ENCODE results near the gene LRRC3. TPM values are rescaled to one million over a fixed set of nuclear protein-coding genes. Genes with fewer than 3 reads are reported as not detected.

LRRC3 gene
- total RNA-seq, 2 donors from 2014 or later, result 0.45 to 0.88 TPM

DNA sequence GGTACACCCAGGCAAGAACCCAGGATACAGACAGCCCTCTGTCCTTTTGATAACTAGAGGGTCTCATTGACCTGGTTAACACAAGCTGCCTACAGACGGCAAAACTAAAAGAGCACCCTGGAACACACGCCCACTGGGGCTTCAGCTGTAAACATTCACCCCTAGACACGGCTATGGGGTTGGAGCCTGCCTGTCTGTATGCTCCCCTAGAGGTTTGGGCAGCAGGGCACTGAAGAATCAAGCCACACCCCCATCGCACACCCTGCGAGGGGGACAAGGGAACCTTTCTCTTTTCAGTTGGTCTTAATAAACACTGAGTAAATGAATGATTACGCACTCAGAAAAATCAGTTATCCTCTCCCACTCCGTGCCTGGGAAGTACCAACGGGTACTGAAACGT, 35.5 kb downstream of the LRRC3 start:
- H3K4me3 Mint-ChIP-seq, result no peak overlapping the region
- H3K27ac Mint-ChIP-seq, result no peak overlapping the region
- ATAC-seq, result no peak
- H3K36me3 Mint-ChIP-seq, result peaks cover 13% of the 10 kb centered on the region
- peaks cover 0 to 3% of the 10 kb centered on the region in 2 donors for H3K4me1 Mint-ChIP-seq (ENCODE audit: low read depth in 2 of 2)
- DNase-seq (ENCODE audit: low spot score), result no peak
- H3K9me3 Mint-ChIP-seq, result peaks cover 7% of the 10 kb centered on the region
- peaks cover 12 to 16% of the 10 kb centered on the region in 2 donors for H3K27me3 Mint-ChIP-seq

DNA sequence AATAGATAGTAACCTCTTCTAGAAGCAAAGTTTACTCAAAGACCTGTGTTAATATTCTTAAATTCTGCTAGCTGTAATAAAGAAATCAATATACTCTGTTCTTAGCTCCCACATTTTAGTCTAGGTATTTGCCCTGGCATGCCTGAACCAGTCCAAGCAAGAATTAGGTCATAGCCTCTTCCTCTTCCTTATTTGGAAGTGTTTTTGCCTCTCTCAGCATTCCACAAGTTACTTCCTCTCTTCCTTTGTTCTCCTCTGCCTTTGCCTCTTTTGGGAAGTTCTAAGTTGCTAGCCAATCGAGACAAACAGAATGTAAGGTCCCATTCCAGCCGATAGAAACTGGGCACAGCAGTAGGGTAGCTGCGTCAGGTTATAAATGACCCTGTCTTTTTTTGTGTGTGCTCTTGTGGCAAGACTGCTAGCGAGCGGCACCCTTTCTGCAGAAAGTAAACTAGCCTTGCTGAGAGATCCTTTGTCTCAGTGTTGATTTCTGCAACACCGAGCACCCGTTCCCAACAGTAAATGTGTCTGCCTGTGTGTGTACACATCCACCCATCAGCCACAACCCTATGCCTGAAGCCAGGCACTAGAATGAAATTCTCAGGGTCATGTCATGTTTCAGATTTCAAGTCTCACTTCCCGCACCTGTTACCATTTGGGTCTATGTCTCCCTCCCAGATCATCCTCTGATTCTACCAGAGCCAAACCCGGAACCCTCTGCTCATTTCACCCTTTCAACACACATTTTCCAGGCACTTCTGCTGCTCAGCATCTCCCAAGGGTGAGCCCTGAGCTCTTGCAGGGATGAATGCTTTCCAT, 37.5 kb downstream of the LRRC3 start:
- Mint-ChIP-seq H3K9me3 (peaks cover 7% of the 10 kb centered on the region), H3K27me3 (peaks cover 17 to 18% of the 10 kb centered on the region in 2 donors), H3K4me3 (no peak overlapping the region), H3K27ac (no peak overlapping the region), H3K4me1 (ENCODE audit: low read depth in 2 of 2) (no peaks in the 10 kb centered on the region), H3K36me3 (peaks cover 13% of the 10 kb centered on the region)
- DNase-seq (ENCODE audit: low spot score) (no peak), ATAC-seq (no peak)

DNA sequence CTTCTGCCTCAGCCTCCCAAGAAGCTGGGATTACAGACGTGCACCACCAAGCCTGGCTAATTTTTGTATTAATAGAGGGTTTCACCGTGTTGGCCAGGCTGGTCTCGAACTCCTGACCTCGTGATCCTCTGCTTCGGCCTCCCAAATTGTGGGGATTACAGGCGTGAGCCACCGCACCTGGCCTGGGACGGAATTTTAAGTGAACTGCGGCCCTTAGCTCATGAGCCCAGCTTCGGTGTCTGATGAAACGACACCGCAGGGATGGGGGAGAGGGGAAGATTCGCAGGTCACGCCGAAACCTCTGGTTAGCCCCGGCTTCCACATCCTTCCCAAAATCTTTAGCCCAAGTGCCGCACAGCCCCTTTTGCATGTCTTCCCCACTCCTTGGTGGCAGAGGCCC, 39.1 kb downstream of the LRRC3 start:
- Mint-ChIP-seq H3K27ac (no peak overlapping the region), H3K36me3 (peaks cover 13% of the 10 kb centered on the region), H3K4me3 (no peak overlapping the region), H3K9me3 (peaks cover 7% of the 10 kb centered on the region), H3K4me1 (ENCODE audit: low read depth in 2 of 2) (no peaks in the 10 kb centered on the region), H3K27me3 (peaks cover 14 to 18% of the 10 kb centered on the region in 2 donors)
- ATAC-seq (no peak), DNase-seq (ENCODE audit: low spot score) (no peak)

DNA sequence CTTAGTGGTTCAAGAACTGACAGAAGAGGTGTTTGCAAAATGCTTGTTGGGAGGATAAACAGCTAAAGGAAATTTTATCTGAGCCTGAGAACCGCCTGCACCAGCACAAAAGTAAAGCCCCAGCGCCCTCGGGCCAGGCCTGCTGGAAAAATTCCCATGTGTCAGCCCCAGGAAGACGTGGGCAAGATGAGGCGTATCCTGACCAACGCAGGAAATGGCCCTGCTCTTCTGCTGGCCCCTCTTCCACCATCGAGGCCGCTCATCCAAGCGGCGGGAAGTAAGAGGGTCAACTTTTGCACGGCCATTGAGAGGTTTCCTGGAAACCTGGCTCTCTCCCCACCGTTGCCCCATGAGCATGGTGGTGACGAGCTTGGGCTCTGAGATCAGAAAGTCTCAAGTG, 39.6 kb downstream of the LRRC3 start:
- H3K27ac Mint-ChIP-seq, result no peak overlapping the region

DNA sequence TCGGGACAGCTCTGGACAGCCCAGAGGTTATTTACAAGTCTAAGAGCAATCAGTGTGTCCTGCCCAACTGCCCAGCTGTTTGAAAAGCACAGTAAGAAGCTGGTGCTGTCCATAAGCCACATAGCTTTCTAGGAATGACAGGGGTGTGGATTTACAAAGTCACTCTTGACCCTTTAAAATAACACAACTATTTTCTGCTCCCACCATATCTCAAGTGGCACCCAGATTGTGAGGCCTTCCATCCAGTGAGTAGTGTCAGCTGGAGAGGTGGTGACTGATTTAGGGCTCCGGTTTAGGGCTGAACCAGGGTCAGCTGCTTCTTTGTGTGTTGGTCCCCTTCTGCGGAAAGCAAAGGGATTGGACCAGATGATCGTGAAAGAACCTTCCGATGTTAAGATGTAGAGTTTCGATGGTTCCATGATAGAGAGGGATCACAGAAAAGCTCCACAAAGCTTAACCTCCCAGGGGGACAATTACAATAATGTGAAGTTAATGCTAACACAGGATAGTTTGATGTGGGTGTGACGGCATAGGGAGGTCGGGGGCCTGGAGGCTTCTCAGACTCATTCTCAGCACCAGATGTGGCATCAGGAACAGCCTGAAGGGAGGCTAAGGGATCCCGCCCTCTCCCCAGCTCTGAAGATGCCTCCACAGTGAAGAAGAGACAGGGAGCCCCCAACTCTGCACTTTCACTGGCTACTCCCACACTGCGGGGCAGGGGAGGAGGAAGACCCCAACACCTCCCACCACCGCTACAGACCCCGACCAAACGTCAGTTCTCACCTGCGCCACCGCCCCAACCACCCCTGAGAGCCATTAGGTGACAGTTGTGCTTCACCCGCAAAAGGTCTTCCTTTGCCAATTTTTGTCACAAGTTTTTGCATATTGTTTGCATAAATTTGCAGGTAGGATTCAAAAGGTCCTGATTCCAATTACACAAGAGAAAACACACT, 40.6 kb downstream of the LRRC3 start:
- no peak for ATAC-seq

More for the DNA sequence above, 39.6 kb downstream of the LRRC3 start:
- ATAC-seq (no peak), DNase-seq (ENCODE audit: low spot score) (no peak)
- no peak overlapping the region for H3K4me3 Mint-ChIP-seq
- H3K27me3 Mint-ChIP-seq, result peaks cover 14 to 18% of the 10 kb centered on the region in 2 donors
- peaks cover 7% of the 10 kb centered on the region for H3K9me3 Mint-ChIP-seq
- H3K36me3 Mint-ChIP-seq, result peaks cover 13% of the 10 kb centered on the region
- no peaks in the 10 kb centered on the region for H3K4me1 Mint-ChIP-seq (ENCODE audit: low read depth in 2 of 2)

DNA sequence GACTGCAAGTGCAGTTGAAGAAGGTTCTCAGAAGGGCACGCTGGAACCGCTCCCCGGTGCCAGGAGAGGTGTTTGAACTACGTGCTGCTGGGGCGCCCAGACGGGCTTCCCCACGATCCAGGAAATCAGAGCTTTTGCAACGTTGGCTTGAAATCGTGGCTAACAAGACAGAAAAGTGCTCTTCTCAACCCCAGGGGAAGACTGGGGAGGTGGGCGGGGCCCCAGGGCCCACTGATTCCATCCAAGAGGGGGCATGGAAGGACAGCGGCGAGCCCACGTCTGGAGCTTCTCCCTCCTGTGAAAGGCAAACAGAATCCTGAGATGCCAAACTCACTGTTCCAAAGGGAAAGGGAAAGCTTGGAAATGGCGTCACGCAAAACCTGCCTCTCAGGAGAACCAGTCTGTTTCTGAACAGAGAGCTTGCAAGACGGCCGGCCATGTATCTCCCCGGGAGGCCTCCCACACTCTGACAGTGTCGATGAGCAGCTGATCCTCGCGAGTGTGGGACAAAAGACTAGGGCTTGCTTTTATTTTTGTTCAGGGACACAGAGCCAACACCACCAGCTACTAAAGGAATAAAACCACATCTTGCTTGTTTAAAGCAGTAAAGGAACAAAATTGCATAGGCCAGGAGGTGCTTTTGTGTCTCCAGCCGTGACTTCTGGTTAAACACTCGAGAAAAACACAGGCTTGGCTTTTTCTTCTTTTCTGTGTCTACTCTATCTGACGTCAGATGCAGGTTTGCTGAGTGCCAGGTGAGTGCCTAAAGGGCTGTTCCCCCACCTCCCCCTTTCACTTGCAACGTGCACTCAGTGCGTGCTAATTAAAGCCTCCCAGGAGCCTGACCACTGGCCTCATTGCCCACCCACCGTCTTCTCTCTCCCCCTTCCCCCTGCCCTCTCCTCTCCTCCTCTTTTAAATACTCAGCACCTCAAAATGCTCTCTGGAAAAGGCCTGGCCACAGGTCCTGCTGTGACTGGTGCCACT, 41.5 kb downstream of the LRRC3 start:
- Mint-ChIP-seq H3K9me3 (peaks cover 7% of the 10 kb centered on the region), H3K4me3 (no peak overlapping the region), H3K36me3 (peaks cover 13% of the 10 kb centered on the region), H3K27me3 (peaks cover 14 to 18% of the 10 kb centered on the region in 2 donors), H3K4me1 (ENCODE audit: low read depth in 2 of 2) (no peaks in the 10 kb centered on the region), H3K27ac (no peak overlapping the region)
- no peak for ATAC-seq
- no peak for DNase-seq (ENCODE audit: low spot score)

More for the DNA sequence above, 40.6 kb downstream of the LRRC3 start:
- Mint-ChIP-seq H3K27ac (no peak overlapping the region), H3K36me3 (peaks cover 13% of the 10 kb centered on the region), H3K9me3 (peaks cover 7% of the 10 kb centered on the region), H3K4me1 (ENCODE audit: low read depth in 2 of 2) (no peaks in the 10 kb centered on the region), H3K27me3 (peaks cover 14 to 18% of the 10 kb centered on the region in 2 donors), H3K4me3 (no peak overlapping the region)
- peak; percentile 54 for DNase-seq (ENCODE audit: low spot score)

DNA sequence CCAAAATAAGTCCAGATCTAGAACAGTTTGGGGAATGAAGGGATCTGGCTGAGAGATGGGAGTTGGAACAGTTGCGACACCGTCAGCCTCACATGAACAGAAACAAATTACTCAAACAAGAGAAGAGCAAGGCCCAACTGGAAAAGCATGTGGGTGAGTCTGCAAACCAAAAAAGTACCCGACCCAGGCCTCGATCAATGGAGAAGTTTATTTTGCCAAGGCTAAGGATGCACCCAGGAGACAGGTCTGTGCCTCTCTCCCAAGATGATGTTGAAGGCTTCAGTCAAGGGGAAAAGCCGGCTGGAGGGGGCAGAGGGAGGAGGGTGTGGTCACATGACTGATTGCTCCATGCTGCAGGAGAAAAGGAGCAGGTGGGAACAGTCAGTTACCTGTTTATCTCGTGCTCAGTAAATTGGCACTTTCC, 42.4 kb downstream of the LRRC3 start:
- H3K4me3 Mint-ChIP-seq, result no peak overlapping the region
- DNase-seq (ENCODE audit: low spot score) (no peak), ATAC-seq (no peak)
- H3K36me3 Mint-ChIP-seq, result peaks cover 7% of the 10 kb centered on the region
- H3K27me3 Mint-ChIP-seq, result peaks cover 9% of the 10 kb centered on the region in 2 donors
- H3K9me3 Mint-ChIP-seq, result peaks cover 4% of the 10 kb centered on the region
- no peaks in the 10 kb centered on the region for H3K4me1 Mint-ChIP-seq (ENCODE audit: low read depth in 2 of 2)
- no peak overlapping the region for H3K27ac Mint-ChIP-seq

DNA sequence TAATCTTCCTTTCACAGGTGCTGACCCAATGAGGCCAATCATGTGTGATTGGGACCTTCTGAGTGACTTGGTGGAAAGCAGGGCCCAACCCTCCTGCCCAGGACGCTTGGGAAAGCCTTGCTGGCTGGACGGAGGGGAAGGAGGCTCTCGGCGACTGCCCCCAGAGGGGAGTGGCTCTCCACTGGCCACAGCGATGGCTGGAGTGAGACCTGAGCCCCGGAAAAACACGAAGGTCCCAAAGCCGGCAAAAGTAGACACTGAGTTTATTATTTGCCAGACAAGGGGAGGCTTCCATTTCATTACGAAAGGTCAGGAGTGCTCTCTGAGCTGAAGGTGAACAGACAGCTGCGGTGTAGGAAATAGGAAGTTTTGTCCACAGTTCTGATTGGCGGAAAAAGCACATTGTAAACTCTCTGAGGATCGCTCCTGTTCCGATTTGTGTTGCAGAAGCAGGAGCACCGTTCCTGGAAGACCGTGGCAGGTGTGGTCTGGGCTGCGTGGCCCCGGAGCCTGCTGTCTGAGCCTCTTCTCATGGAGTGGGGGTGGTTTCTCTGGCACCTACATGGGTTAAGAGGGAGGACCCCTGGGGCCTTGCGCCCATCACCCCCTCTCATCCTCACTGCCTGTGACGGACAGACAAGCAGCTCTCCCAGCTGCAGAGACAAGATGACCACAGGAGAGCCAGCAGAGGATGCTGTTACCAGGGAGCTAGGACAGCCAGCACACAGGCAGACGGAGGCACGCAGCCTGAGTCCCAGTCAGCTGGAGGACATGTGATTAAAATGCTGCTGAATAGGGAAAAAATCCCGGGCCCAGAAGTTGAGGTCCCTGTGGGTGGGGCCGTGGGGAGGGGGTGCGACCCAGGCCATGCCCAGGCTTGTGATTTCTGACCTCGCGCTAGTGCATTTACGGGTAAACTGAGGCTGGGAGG, 43.2 kb downstream of the LRRC3 start:
- Mint-ChIP-seq H3K4me1 (ENCODE audit: low read depth in 2 of 2) (no peaks in the 10 kb centered on the region), H3K27ac (no peak overlapping the region), H3K9me3 (no peaks in the 10 kb centered on the region), H3K27me3 (peaks cover 5 to 6% of the 10 kb centered on the region in 2 donors), H3K36me3 (no peaks in the 10 kb centered on the region), H3K4me3 (no peak overlapping the region)
- DNase-seq (ENCODE audit: low spot score) (no peak), ATAC-seq (no peak)

DNA sequence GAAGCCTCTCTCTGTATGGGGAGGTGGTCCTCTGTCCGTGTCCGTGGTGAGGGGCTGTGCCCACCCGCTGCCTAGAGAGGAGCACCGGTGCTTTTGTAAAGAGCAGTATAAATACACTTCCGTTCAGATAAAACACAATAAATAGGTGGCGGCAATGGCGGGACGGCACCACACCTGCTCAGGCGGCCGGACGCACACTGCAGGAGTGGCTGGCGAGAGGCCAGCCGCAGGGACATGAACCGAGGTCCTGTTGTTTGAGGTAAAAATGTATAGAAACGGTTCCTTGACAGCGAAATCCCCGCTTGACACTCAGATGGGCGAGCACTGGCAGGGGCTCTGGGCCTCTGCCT, 43.9 kb downstream of the LRRC3 start:
- peaks cover 5 to 6% of the 10 kb centered on the region in 2 donors for H3K27me3 Mint-ChIP-seq
- no peaks in the 10 kb centered on the region for H3K4me1 Mint-ChIP-seq (ENCODE audit: low read depth in 2 of 2)
- DNase-seq (ENCODE audit: low spot score) (no peak), ATAC-seq (no peak)
- no peak overlapping the region for H3K4me3 Mint-ChIP-seq
- H3K27ac Mint-ChIP-seq, result no peak overlapping the region
- no peaks in the 10 kb centered on the region for H3K36me3 Mint-ChIP-seq
- H3K9me3 Mint-ChIP-seq, result no peaks in the 10 kb centered on the region

DNA sequence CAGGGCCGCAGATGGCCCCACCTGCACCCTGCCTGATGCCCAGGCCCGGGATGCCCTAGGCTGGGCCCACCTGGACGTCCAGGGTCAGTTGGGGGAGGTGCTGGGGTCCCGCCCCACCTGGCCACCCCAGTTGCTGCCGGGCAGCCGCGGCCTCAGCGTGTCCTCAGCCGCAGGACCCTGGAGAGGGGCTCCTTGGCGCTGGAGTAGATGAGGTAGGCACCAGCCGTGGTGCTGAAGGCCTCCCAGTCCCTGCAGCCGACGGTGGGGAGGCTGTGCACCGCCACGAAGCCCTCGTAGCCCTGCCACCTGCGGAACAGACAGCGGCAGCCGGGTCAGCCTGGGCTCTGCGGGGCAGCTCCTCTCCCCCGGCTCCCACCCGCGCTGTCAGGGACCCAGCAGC, 44.3 kb downstream of the LRRC3 start:
- no peak overlapping the region for H3K27ac Mint-ChIP-seq
- DNase-seq (ENCODE audit: low spot score), result no peak
- H3K4me3 Mint-ChIP-seq, result no peak overlapping the region
- H3K9me3 Mint-ChIP-seq, result no peaks in the 10 kb centered on the region
- H3K36me3 Mint-ChIP-seq, result no peaks in the 10 kb centered on the region
- peak in 1 of 2 donors; percentile 41 for ATAC-seq
- H3K4me1 Mint-ChIP-seq (ENCODE audit: low read depth in 2 of 2), result no peaks in the 10 kb centered on the region
- H3K27me3 Mint-ChIP-seq, result peaks cover 5 to 6% of the 10 kb centered on the region in 2 donors

DNA sequence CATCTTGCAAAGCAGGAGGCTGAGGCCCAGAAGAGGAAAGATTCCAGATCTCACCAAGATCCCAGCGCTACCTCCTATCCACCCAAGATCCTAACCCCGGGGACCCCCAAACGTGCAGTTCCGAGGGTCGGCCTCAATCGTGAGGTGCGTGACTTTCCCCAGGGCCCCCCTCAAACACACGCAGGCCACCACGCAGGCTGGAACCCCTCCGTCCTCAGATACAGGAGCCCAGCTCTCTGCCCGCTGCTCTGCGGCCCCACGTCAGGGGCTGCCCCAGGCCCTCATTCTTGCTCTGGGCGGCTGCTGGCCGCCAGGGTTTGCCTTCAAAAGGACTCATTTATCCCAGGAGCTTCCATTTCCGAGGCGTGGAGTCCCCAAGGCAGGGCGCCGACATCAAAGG, 44.8 kb downstream of the LRRC3 start:
- no peak for DNase-seq (ENCODE audit: low spot score)
- Mint-ChIP-seq H3K9me3 (no peaks in the 10 kb centered on the region), H3K27me3 (peaks cover 5 to 6% of the 10 kb centered on the region in 2 donors), H3K4me3 (no peak overlapping the region), H3K4me1 (ENCODE audit: low read depth in 2 of 2) (no peaks in the 10 kb centered on the region), H3K27ac (no peak overlapping the region), H3K36me3 (no peaks in the 10 kb centered on the region)
- ATAC-seq, result no peak

DNA sequence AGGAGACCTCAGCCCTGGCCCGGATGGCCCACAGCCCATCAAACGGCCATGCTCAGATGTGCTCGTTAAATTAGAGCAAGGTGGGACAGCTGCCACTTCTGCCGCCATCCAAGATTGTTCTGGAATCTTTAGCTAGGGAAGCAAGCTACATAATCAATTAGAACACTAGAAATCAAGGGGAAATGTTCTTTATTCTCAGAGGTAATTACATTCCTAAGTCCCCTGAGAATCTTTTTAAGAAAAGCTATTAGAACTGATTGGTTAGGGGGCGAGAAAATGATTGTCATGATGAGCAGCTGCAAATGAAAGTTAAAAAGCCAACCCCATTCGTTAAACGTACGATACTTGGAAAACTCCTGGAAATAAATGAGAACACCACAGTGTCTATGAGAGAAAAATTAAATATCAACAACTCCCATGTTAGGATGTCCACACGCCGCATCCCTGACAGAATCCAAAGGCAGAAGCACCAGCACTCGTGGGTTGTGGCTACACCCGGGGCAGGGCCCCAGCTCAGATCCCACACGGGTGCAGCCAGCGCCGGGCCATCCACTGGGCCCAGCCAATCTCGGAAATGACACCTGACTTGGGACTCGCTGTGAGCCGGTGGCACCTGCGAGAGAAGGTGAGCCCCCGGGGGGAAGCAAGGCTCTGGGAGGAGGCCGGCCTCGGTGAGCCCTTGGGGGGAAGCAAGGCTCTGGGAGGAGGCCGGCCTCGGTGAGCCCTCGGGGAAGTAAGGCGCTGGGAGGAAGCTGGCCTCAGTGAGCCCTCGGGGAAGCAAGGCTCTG, 47.1 kb downstream of the LRRC3 start:
- H3K9me3 Mint-ChIP-seq, result no peaks in the 10 kb centered on the region
- DNase-seq (ENCODE audit: low spot score) (no peak), ATAC-seq (no peak)
- no peak overlapping the region for H3K27ac Mint-ChIP-seq
- H3K4me3 Mint-ChIP-seq, result no peak overlapping the region
- H3K36me3 Mint-ChIP-seq, result no peaks in the 10 kb centered on the region
- H3K4me1 Mint-ChIP-seq (ENCODE audit: low read depth in 2 of 2), result no peaks in the 10 kb centered on the region
- peaks cover 3 to 4% of the 10 kb centered on the region in 2 donors for H3K27me3 Mint-ChIP-seq
